Measurements from ENCODE around the gene OR6F1. TPM values are rescaled to one million over a fixed set of nuclear protein-coding genes. Genes with fewer than 3 reads are reported as not detected.
"Not testable (repeated sequence)": the region's sequence is repeated elsewhere in the genome, so short reads cannot be mapped to it uniquely, and the experiment has no call there.

The OR6F1 gene
- total RNA-seq, result not detected

DNA sequence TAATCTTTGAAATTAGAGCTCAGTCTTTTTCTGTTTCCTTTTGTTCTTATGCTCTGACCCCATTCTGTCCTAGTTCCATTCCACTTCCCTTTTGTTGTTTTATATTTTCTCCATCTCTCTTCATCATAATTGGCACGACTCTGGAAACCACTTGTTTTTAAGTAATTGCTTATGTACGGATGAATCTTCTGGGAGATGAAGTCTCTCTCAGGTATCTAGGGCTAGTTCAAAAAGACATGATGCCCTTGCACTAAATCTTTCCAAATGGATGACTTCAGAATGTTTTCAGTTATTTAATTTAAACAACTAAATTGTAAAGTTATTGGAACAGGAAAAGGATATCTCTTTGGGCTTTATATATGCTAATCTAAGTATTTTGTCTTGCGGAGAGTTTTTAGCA is at the start of gene OR6F1:
Gene OR6F1, minus strand, starts transcription at position 101 of the 400 bp plus-strand sequence. CDS start 3,891 bp downstream, outside the sequence.
- no peaks in the 10 kb centered on the region for H3K4me1 Mint-ChIP-seq (ENCODE audit: low read depth)
- ATAC-seq (replicated peaks in 1 of 2) (no peak), DNase-seq (no peak)
- no peaks in the 10 kb centered on the region for H3K36me3 Mint-ChIP-seq (ENCODE audit: insufficient read depth in 2 of 2)
- H3K4me3 Mint-ChIP-seq, result no peak within 1 kb of the TSS
- no peaks in the 10 kb centered on the region for H3K27me3 Mint-ChIP-seq (ENCODE audit: low read depth)
- H3K27ac Mint-ChIP-seq, result peak within 1 kb of the TSS; percentile 47
- peaks cover 0 to 6% of the 10 kb centered on the region in 2 donors for H3K9me3 Mint-ChIP-seq

DNA sequence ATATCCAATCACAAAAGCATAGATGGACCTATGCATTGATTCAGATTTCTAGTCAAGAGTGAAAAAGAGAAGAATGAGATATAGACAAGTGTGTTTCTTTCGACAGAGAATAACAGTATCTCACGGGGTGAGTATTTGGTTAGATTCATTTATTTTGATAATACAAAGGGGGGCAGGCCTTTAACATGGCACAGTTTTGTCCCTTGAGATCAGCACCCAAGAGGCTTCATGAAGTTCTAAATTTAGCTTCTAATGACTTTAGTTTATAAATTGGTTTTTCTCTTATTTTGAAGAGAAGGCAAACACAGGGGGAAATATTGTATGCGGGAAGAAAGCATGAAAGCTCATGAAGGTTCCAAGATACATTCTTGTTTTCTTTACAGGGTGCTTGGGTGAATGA is 44.0 kb upstream of the OR6F1 start, which contains the start of gene OR1C1:
Gene OR1C1, minus strand, starts transcription at position 101 of the 400 bp plus-strand sequence. CDS start 2,150 bp downstream, outside the sequence.
- H3K9me3 Mint-ChIP-seq, result peaks cover 0 to 5% of the 10 kb centered on the region in 2 donors
- DNase-seq (no peak), ATAC-seq (replicated peaks in 1 of 2) (no peak)
- H3K27me3 Mint-ChIP-seq (ENCODE audit: low read depth), result no peaks in the 10 kb centered on the region
- H3K27ac Mint-ChIP-seq, result no peak within 1 kb of the TSS
- H3K4me3 Mint-ChIP-seq, result no peak within 1 kb of the TSS
- H3K36me3 Mint-ChIP-seq (ENCODE audit: insufficient read depth in 2 of 2), result no peaks in the 10 kb centered on the region
- no peaks in the 10 kb centered on the region for H3K4me1 Mint-ChIP-seq (ENCODE audit: low read depth)

- H3K36me3 Mint-ChIP-seq (ENCODE audit: insufficient read depth in 2 of 2); H3K4me3 Mint-ChIP-seq; H3K27me3 Mint-ChIP-seq (ENCODE audit: low read depth); ATAC-seq (replicated peaks in 1 of 2); H3K4me1 Mint-ChIP-seq (ENCODE audit: low read depth); H3K27ac Mint-ChIP-seq; DNase-seq: not testable (repeated sequence)
- peaks cover 4 to 10% of the 10 kb centered on the region in 2 donors for H3K9me3 Mint-ChIP-seq
Observed at GRCh38 chr1:247754311-247754710, 37.9 kb upstream of the OR6F1 start.

GRCh38 chr1:247749870-247750269 is 33.4 kb upstream of the OR6F1 start:
- DNase-seq (no peak), ATAC-seq (replicated peaks in 1 of 2) (no peak)
- H3K36me3 Mint-ChIP-seq (ENCODE audit: insufficient read depth in 2 of 2), result no peaks in the 10 kb centered on the region
- no peak overlapping the region for H3K27ac Mint-ChIP-seq
- peaks cover 5 to 6% of the 10 kb centered on the region in 2 donors for H3K9me3 Mint-ChIP-seq
- no peak overlapping the region for H3K4me3 Mint-ChIP-seq
- H3K27me3 Mint-ChIP-seq (ENCODE audit: low read depth), result no peaks in the 10 kb centered on the region
- H3K4me1 Mint-ChIP-seq (ENCODE audit: low read depth), result no peaks in the 10 kb centered on the region

- Mint-ChIP-seq H3K27ac (no peak within 1 kb of the TSS), H3K4me1 (ENCODE audit: low read depth) (no peaks in the 10 kb centered on the region), H3K9me3 (peaks cover 5 to 6% of the 10 kb centered on the region in 2 donors), H3K36me3 (ENCODE audit: insufficient read depth in 2 of 2) (no peaks in the 10 kb centered on the region), H3K27me3 (ENCODE audit: low read depth) (no peaks in the 10 kb centered on the region), H3K4me3 (no peak within 1 kb of the TSS)
- no peak for ATAC-seq (replicated peaks in 1 of 2)
- DNase-seq, result no peak
Observed at GRCh38 chr1:247748041-247748440, 31.6 kb upstream of the OR6F1 start, which contains the start of gene OR14A2. TSS of gene OR14A2 (minus strand) at chr1:247748141.

DNA sequence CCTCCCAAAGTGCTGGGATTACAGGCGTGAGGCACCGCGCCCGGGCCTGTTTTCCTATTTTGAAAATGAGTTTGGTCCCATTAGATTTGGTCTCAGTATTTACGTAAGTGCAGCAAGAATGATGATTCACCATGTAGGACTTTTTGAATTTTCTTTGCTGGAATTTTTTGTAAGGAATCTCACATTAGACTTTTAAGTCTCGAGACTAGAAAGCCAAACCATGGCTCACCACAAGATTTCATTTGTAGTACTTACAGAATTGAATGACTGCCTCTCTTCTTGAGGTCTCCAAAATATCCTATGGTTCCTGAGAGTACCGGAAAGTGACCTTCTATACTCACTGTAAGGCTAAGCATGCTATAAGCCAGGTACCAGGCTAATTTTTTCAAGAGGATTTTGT is 31.2 kb upstream of the OR6F1 start:
- no peak overlapping the region for H3K27ac Mint-ChIP-seq
- no peak overlapping the region for H3K4me3 Mint-ChIP-seq
- ATAC-seq (replicated peaks in 1 of 2) (no peak), DNase-seq (no peak)
- no peaks in the 10 kb centered on the region for H3K36me3 Mint-ChIP-seq (ENCODE audit: insufficient read depth in 2 of 2)
- H3K9me3 Mint-ChIP-seq, result peaks cover 5 to 6% of the 10 kb centered on the region in 2 donors
- no peaks in the 10 kb centered on the region for H3K27me3 Mint-ChIP-seq (ENCODE audit: low read depth)
- H3K4me1 Mint-ChIP-seq (ENCODE audit: low read depth), result no peaks in the 10 kb centered on the region

DNA sequence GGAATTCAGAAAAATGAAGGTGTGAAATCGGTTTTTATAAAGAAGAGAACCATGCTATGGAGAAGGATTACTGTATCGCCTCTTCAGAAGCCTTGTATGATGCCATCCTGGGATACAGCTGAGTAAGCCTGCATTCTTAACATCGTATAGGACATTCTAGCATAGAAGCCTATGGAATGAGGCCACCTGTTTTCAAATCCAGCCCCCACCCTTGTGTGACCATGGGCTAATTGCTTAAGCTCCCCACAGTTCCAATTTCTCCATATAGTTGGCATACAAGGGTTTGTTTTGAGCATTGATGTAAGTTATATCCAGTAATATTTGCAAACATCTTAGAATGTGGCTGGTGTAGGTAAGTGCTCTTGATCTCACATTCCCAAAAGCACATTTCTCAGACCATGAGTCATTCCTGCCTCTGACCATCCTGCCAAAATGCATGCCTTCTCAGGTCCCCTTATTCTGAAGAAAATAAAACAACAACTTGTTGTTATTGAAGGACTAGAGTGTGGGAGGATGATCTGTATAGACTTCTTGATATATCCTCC is 30.0 kb upstream of the OR6F1 start:
- DNase-seq (no peak), ATAC-seq (replicated peaks in 1 of 2) (no peak)
- Mint-ChIP-seq H3K4me3 (no peak overlapping the region), H3K4me1 (ENCODE audit: low read depth) (no peaks in the 10 kb centered on the region), H3K9me3 (peaks cover 3 to 6% of the 10 kb centered on the region in 2 donors), H3K36me3 (ENCODE audit: insufficient read depth in 2 of 2) (no peaks in the 10 kb centered on the region), H3K27ac (no peak overlapping the region), H3K27me3 (ENCODE audit: low read depth) (no peaks in the 10 kb centered on the region)

DNA sequence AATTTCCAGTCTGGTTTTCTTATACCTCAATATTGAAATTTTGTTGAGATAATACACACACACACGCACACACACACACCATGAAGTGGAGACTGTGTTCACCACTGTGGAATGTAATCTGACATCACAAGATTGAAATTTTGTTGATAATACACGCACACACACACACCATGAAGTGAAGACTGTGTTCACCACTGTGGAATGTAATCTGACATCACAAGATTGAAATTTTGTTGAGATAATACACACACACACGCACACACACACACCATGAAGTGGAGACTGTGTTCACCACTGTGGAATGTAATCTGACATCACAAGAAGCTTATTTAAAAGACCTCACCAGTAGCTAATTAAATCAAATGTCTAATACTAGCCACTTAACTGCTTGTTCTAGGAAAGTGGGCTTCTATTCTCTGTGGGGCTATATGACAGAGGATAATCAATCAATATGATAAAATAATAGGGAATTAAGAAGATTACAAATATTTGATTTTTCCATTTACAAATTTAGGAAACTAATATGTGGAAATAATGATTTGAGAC is 25.8 kb upstream of the OR6F1 start:
- H3K9me3 Mint-ChIP-seq; H3K27me3 Mint-ChIP-seq (ENCODE audit: low read depth); ATAC-seq (replicated peaks in 1 of 2); H3K36me3 Mint-ChIP-seq (ENCODE audit: insufficient read depth in 2 of 2); H3K4me3 Mint-ChIP-seq; H3K4me1 Mint-ChIP-seq (ENCODE audit: low read depth); H3K27ac Mint-ChIP-seq; DNase-seq: not testable (repeated sequence)

- no peaks in the 10 kb centered on the region for H3K27me3 Mint-ChIP-seq (ENCODE audit: low read depth)
- DNase-seq, result no peak
Observed at GRCh38 chr1:247741756-247742155, 25.3 kb upstream of the OR6F1 start.

GRCh38 chr1:247740721-247741120 is 24.3 kb upstream of the OR6F1 start:
- DNase-seq (no peak), ATAC-seq (replicated peaks in 1 of 2) (no peak)
- no peaks in the 10 kb centered on the region for H3K9me3 Mint-ChIP-seq
- no peak overlapping the region for H3K4me3 Mint-ChIP-seq
- H3K27ac Mint-ChIP-seq, result no peak overlapping the region
- no peaks in the 10 kb centered on the region for H3K36me3 Mint-ChIP-seq (ENCODE audit: insufficient read depth in 2 of 2)
- no peaks in the 10 kb centered on the region for H3K27me3 Mint-ChIP-seq (ENCODE audit: low read depth)
- H3K4me1 Mint-ChIP-seq (ENCODE audit: low read depth), result no peaks in the 10 kb centered on the region

More at GRCh38 chr1:247741756-247742155, 25.3 kb upstream of the OR6F1 start:
- no peaks in the 10 kb centered on the region for H3K36me3 Mint-ChIP-seq (ENCODE audit: insufficient read depth in 2 of 2)
- no peak overlapping the region for H3K27ac Mint-ChIP-seq
- H3K9me3 Mint-ChIP-seq, result no peaks in the 10 kb centered on the region
- no peak for ATAC-seq (replicated peaks in 1 of 2)
- no peaks in the 10 kb centered on the region for H3K4me1 Mint-ChIP-seq (ENCODE audit: low read depth)
- no peak overlapping the region for H3K4me3 Mint-ChIP-seq

DNA sequence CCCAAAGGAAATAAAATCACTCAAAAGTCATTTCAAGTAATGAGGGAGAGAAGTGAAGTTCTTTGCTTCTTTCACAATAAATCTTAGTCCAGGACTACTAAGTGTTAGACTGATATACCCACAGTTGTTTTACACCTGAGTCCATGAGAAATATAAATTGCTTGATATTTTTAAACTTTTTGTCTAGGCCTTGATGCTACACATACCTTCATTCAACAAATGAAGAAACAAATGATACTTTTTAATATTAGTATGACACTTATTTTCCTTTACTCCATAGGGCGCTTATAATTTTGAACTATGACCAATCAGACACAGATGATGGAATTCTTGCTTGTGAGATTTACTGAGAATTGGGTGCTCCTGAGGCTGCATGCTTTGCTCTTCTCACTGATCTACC is 21.9 kb upstream of the OR6F1 start, which contains the start of gene OR14K1:
Gene OR14K1, plus strand, starts transcription at position 301 of the 400 bp plus-strand sequence. Its CDS starts 0 bp downstream, at position 301.
- H3K36me3 Mint-ChIP-seq (ENCODE audit: insufficient read depth in 2 of 2), result no peaks in the 10 kb centered on the region
- no peaks in the 10 kb centered on the region for H3K27me3 Mint-ChIP-seq (ENCODE audit: low read depth)
- peaks cover 0 to 1% of the 10 kb centered on the region in 2 donors for H3K9me3 Mint-ChIP-seq
- no peaks in the 10 kb centered on the region for H3K4me1 Mint-ChIP-seq (ENCODE audit: low read depth)
- no peak within 1 kb of the TSS for H3K4me3 Mint-ChIP-seq
- no peak for ATAC-seq (replicated peaks in 1 of 2)
- H3K27ac Mint-ChIP-seq, result no peak within 1 kb of the TSS
- no peak for DNase-seq

GRCh38 chr1:247721222-247721621 is 4.8 kb upstream of the OR6F1 start:
- no peaks in the 10 kb centered on the region for H3K27me3 Mint-ChIP-seq (ENCODE audit: low read depth)
- H3K36me3 Mint-ChIP-seq (ENCODE audit: insufficient read depth in 2 of 2), result peaks cover 0 to 3% of the 10 kb centered on the region in 2 donors
- H3K4me3 Mint-ChIP-seq, result no peak overlapping the region
- H3K4me1 Mint-ChIP-seq (ENCODE audit: low read depth), result no peaks in the 10 kb centered on the region
- no peak for DNase-seq
- H3K27ac Mint-ChIP-seq, result no peak overlapping the region
- ATAC-seq (replicated peaks in 1 of 2), result no peak
- peaks cover 5 to 9% of the 10 kb centered on the region in 2 donors for H3K9me3 Mint-ChIP-seq

DNA sequence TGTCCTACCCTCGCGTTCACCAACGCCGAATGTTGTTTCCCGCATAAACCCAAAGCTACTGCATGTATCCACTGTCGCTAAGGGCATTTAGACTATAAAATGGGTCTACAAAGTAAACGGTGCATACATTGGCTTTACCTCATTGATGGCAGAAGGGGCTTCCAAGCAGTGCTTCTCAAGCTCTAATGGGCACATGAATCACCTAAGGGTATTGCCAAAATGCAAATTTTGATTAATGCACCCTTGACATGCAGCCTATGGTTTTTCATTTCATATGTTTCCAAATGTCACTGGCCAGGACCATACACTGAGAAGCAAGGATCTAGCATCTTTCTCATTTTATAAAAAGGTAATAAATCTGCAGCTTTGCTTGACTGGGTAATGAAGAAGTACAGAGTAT is 2.7 kb downstream of the OR6F1 start:
- H3K27me3 Mint-ChIP-seq (ENCODE audit: low read depth), result no peaks in the 10 kb centered on the region
- no peaks in the 10 kb centered on the region for H3K4me1 Mint-ChIP-seq (ENCODE audit: low read depth)
- DNase-seq (no peak), ATAC-seq (replicated peaks in 1 of 2) (no peak)
- H3K4me3 Mint-ChIP-seq, result no peak overlapping the region
- no peak overlapping the region for H3K27ac Mint-ChIP-seq
- no peaks in the 10 kb centered on the region for H3K36me3 Mint-ChIP-seq (ENCODE audit: insufficient read depth in 2 of 2)
- H3K9me3 Mint-ChIP-seq, result no peaks in the 10 kb centered on the region

- H3K9me3 Mint-ChIP-seq; H3K36me3 Mint-ChIP-seq (ENCODE audit: insufficient read depth in 2 of 2); H3K27me3 Mint-ChIP-seq (ENCODE audit: low read depth); H3K4me1 Mint-ChIP-seq (ENCODE audit: low read depth); DNase-seq; H3K27ac Mint-ChIP-seq; ATAC-seq (replicated peaks in 1 of 2); H3K4me3 Mint-ChIP-seq: not testable (repeated sequence)
Observed at GRCh38 chr1:247710681-247711080, 5.8 kb downstream of the OR6F1 start.
